Measurements from ENCODE around the gene SETD2.
"Not testable (repeated sequence)": the region's sequence is repeated elsewhere in the genome, so short reads cannot be mapped to it uniquely, and the experiment has no call there.

SETD2 gene

GRCh38 chr3:47164007-47164881 lies at the start of gene SETD2:
Gene SETD2, minus strand, starts transcription at chr3:47164113. Its CDS starts 189 bp downstream, at chr3:47163924.
- DNase-seq (ENCODE audit: low read depth) = peak; percentile 94

- DNase-seq (ENCODE audit: low read depth) = no peak
Measured at GRCh38 chr3:47210863-47211405, 47.0 kb upstream of the SETD2 start.

GRCh38 chr3:47206022-47206421 lies 42.1 kb upstream of the SETD2 start:
- not testable (repeated sequence) for DNase-seq (ENCODE audit: low read depth)

GRCh38 chr3:47204875-47205274 lies 41.0 kb upstream of the SETD2 start:
- no peak for DNase-seq (ENCODE audit: low read depth)

- no peak for DNase-seq (ENCODE audit: low read depth)
Measured at GRCh38 chr3:47202542-47202941, 38.6 kb upstream of the SETD2 start.

- no peak for DNase-seq (ENCODE audit: low read depth)
Measured at GRCh38 chr3:47197287-47197686, 33.4 kb upstream of the SETD2 start.

GRCh38 chr3:47194994-47195393 lies 31.1 kb upstream of the SETD2 start:
- DNase-seq (ENCODE audit: low read depth) = no peak

GRCh38 chr3:47193871-47194859 lies 30.3 kb upstream of the SETD2 start:
- no peak for DNase-seq (ENCODE audit: low read depth)

- no peak for DNase-seq (ENCODE audit: low read depth)
Measured at GRCh38 chr3:47186285-47186684, 22.4 kb upstream of the SETD2 start.

- DNase-seq (ENCODE audit: low read depth) = not testable (repeated sequence)
Measured at GRCh38 chr3:47181685-47182084, 17.8 kb upstream of the SETD2 start.

GRCh38 chr3:47180011-47180410 lies 16.1 kb upstream of the SETD2 start:
- DNase-seq (ENCODE audit: low read depth) = not testable (repeated sequence)

- no peak for DNase-seq (ENCODE audit: low read depth)
Measured at GRCh38 chr3:47176582-47176981, 12.7 kb upstream of the SETD2 start.

GRCh38 chr3:47163169-47164006 lies 525 bp downstream of the SETD2 start:
- peak; percentile 43 for DNase-seq (ENCODE audit: low read depth)

- peak; percentile 27 for DNase-seq (ENCODE audit: low read depth)
Measured at GRCh38 chr3:47162697-47163168, 1.2 kb downstream of the SETD2 start.

GRCh38 chr3:47161983-47162696 lies 1.8 kb downstream of the SETD2 start:
- peak; percentile 27 for DNase-seq (ENCODE audit: low read depth)

- no peak for DNase-seq (ENCODE audit: low read depth)
Measured at GRCh38 chr3:47159820-47160219, 4.1 kb downstream of the SETD2 start.

- DNase-seq (ENCODE audit: low read depth) = no peak
Measured at GRCh38 chr3:47158208-47158607, 5.7 kb downstream of the SETD2 start.

GRCh38 chr3:47156396-47156795 lies 7.5 kb downstream of the SETD2 start:
- DNase-seq (ENCODE audit: low read depth) = no peak

GRCh38 chr3:47152578-47152977 lies 11.3 kb downstream of the SETD2 start:
- no peak for DNase-seq (ENCODE audit: low read depth)

GRCh38 chr3:47151836-47152235 lies 12.1 kb downstream of the SETD2 start:
- no peak for DNase-seq (ENCODE audit: low read depth)
